GM18526 (cell line): ENCODE measurements around the gene GOLGA6L24.
"Not testable (repeated sequence)": the region's sequence is repeated elsewhere in the genome, so short reads cannot be mapped to it uniquely, and the experiment has no call there.

ENCODE experiments used
- POLR2A ChIP-seq: IDR thresholded peaks from 3 replicates; pipeline ENCODE4 v1.6.1; 2011; ENCODE audit not compliant: insufficient read length; ENCODE audit errors: extremely low read depth

Gene GOLGA6L24, protein sequence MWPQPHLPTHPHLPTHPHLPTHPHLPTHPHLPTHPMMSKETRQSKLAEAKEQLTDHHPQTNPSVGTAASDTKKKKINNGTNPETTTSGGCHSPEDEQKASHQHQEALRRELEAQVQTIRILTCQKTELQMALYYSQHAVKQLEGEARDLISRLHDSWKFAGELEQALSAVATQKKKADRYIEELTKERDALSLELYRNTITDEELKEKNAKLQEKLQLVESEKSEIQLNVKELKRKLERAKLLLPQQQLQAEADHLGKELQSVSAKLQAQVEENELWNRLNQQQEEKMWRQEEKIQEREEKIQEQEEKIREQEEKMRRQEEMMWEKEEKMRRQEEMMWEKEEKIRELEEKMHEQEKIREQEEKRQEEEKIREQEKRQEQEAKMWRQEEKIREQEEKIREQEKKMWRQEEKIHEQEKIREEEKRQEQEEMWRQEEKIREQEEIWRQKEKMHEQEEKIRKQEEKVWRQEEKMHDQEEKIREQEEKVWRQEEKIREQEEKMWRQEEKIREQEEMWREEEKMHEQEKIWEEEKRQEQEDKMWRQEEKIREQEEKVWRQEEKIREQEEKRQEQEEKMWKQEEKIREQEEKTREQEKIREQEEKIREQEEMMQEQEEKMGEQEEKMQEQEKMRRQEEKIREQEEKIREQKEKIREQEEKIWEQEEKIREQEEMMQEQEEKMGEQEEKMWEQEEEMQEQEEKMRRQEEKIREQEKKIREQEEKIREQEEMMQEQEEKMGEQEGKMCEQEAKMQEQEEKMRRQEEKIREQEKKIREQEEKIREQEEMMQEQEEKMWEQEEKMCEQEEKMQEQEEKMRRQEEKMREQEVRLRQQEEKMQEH

DNA sequence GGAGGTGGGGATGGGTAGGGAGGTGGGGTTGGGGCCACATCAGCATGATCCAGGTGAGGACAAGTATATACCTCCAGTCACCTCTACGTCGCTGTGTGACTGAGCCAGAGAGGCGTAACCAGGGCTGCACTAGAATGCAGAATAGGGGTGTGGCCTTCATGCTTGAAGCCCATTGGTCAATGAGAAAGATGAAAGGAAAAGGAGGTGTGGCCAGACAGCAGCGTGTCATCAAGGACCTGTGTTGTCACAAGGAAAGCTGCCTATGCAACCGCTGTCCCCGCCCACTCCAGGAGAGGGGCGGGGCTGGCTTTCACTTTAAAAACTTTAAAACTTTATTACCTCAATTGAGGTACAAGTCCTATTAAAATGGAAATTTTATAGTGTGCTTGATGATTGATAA, at the start of gene GOLGA6L24:
GOLGA6L24 (minus strand) TSS at position 101 of the 400 bp plus-strand sequence; CDS start at position 40, 61 bp downstream.
- not testable (repeated sequence) for TF ChIP-seq POLR2A

DNA sequence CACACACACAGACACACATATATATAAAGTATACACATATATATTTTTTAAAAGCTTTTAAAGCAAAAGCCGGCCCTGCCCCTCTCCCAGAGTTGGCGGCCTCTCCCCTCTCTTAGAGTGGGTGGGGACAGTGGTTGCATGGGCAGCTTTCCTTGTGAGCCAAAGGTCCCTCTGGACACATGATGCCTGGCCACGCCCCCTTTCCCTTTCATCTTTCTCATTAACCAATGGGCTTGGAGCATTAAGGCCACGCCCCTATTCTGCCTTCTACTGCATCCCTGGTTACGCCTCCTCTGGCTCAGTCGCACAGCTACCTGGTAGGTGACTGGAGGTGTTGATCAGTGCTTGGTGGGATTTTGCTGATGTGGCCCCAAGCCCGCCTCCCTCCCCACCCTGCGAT, 20.5 kb upstream of the GOLGA6L24 start, which contains the start of gene GOLGA8F:
GOLGA8F (plus strand) TSS at position 301 of the 400 bp plus-strand sequence; CDS start at position 399, 98 bp downstream.
- TF ChIP-seq POLR2A = not testable (repeated sequence)

DNA sequence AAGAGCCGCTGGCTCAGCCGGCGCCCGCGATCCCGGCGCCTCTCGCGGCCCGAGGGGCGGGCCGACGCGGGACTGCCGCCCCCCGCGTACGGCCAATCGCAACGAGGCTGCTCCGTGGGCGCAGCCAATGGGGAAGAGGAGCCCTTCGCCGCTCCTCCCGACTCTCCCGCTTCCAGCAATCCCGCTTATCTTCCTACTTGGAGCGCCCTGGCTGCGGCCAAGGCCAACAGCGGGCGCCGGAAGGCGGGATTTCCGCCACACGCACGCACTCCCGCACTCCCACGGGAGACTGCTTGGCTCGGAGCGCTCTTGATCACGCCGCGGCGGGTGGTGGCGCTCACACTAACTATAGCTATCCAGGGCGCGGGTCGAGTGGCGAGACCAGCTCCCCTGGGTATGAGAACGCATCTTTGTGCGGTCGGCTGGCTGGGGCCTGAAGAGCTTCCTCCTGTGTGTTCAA, 35.7 kb downstream of the GOLGA6L24 start, which contains the start of gene HERC2:
HERC2 (minus strand) TSS at position 51 of the 460 bp plus-strand sequence. CDS start 746 bp downstream, outside the sequence.
- not testable (repeated sequence) for TF ChIP-seq POLR2A
